Measurements from ENCODE around the gene ACAP2.
"Not testable (repeated sequence)": the region's sequence is repeated elsewhere in the genome, so short reads cannot be mapped to it uniquely, and the experiment has no call there.

ACAP2 gene

GRCh38 chr3:195386739-195387138, 56.1 kb downstream of the ACAP2 start:
- DNase-seq: no peak

- DNase-seq: no peak
Measured at GRCh38 chr3:195385526-195385925, 57.3 kb downstream of the ACAP2 start.

- DNase-seq: no peak
Measured at GRCh38 chr3:195384952-195385351, 57.9 kb downstream of the ACAP2 start.

GRCh38 chr3:195372220-195372619, 70.6 kb downstream of the ACAP2 start:
- DNase-seq: no peak

- no peak for DNase-seq
Measured at GRCh38 chr3:195366200-195366925, 76.5 kb downstream of the ACAP2 start.

GRCh38 chr3:195365371-195365770, 77.4 kb downstream of the ACAP2 start:
- no peak for DNase-seq

- not testable (repeated sequence) for DNase-seq
Measured at GRCh38 chr3:195357797-195358196, 85.0 kb downstream of the ACAP2 start.

- DNase-seq: no peak
Measured at GRCh38 chr3:195356151-195357086, 86.4 kb downstream of the ACAP2 start.

GRCh38 chr3:195354009-195354408, 88.8 kb downstream of the ACAP2 start:
- DNase-seq: not testable (repeated sequence)

GRCh38 chr3:195352895-195353488, 89.8 kb downstream of the ACAP2 start:
- DNase-seq: no peak

GRCh38 chr3:195348426-195349115, 94.2 kb downstream of the ACAP2 start:
- DNase-seq: no peak

GRCh38 chr3:195337747-195338146, 105.1 kb downstream of the ACAP2 start:
- DNase-seq: no peak

GRCh38 chr3:195334967-195335366, 107.9 kb downstream of the ACAP2 start:
- DNase-seq: no peak

- no peak for DNase-seq
Measured at GRCh38 chr3:195319060-195319459, 123.8 kb downstream of the ACAP2 start.

- DNase-seq: no peak
Measured at GRCh38 chr3:195312714-195313113, 130.1 kb downstream of the ACAP2 start.

- DNase-seq: no peak
Measured at GRCh38 chr3:195307711-195308110, 135.1 kb downstream of the ACAP2 start.

GRCh38 chr3:195306369-195306768, 136.5 kb downstream of the ACAP2 start:
- DNase-seq: no peak

GRCh38 chr3:195302431-195302830, 140.4 kb downstream of the ACAP2 start:
- DNase-seq: no peak

GRCh38 chr3:195297446-195297845, 145.4 kb downstream of the ACAP2 start:
- DNase-seq: no peak

- no peak for DNase-seq
Measured at GRCh38 chr3:195296662-195297061, 146.2 kb downstream of the ACAP2 start.

- no peak for DNase-seq
Measured at GRCh38 chr3:195291121-195291520, 151.7 kb downstream of the ACAP2 start.

- DNase-seq: not testable (repeated sequence)
Measured at GRCh38 chr3:195290643-195291042, 152.2 kb downstream of the ACAP2 start.
